GM19438 (cell line): ENCODE measurements around the gene COPRS.
"Not testable (repeated sequence)": the region's sequence is repeated elsewhere in the genome, so short reads cannot be mapped to it uniquely, and the experiment has no call there.

Source experiments
- ATAC-seq: cut with Tn5 transposase; IDR thresholded peaks from one replicate; pipeline ENCODE4 v1.9.1; 2021; ENCODE audit warnings: low read depth; ENCODE audit not compliant: unreplicated experiment

COPRS gene

GRCh38 chr17:31815212-31815730 is 43.8 kb downstream of the COPRS start:
- ATAC-seq, result no peak

GRCh38 chr17:31811101-31811500 is 47.9 kb downstream of the COPRS start:
- no peak for ATAC-seq

GRCh38 chr17:31809876-31810275 is 49.2 kb downstream of the COPRS start:
- not testable (repeated sequence) for ATAC-seq

GRCh38 chr17:31808521-31809050 is 50.5 kb downstream of the COPRS start:
- ATAC-seq, result no peak

- no peak for ATAC-seq
These were observed 51.2 kb downstream of the COPRS start for GRCh38 chr17:31807846-31808245.

GRCh38 chr17:31806921-31807320 is 52.1 kb downstream of the COPRS start:
- ATAC-seq, result no peak

- no peak for ATAC-seq
These were observed 55.4 kb downstream of the COPRS start for GRCh38 chr17:31803494-31804213.

GRCh38 chr17:31802502-31802901 is 56.5 kb downstream of the COPRS start:
- ATAC-seq, result no peak
